CD8-positive, alpha-beta memory T cell (primary cell): Measurements from ENCODE around the gene GABARAPL1. TPM values are rescaled to one million over a fixed set of nuclear protein-coding genes. Genes with fewer than 3 reads are reported as not detected.
A peak's percentile ranks its signal among the peaks of the same experiment; 100 is the strongest.
"Not testable (repeated sequence)": the region's sequence is repeated elsewhere in the genome, so short reads cannot be mapped to it uniquely, and the experiment has no call there.

ENCODE experiments used
- CTCF ChIA-PET: fragments of 350-600 bp; sonication (Branson Sonifier 250); formaldehyde crosslinking; loops from one replicate; lab custom pipeline; 2021; ENCODE audit warnings: antibody characterized with exemption; lab: Charles Lee
- POLR2A ChIA-PET: fragments of 350-600 bp; sonication (Branson Sonifier 250); formaldehyde crosslinking; loops from one replicate; lab custom pipeline; 2021; ENCODE audit warnings: antibody characterized with exemption; lab: Charles Lee
- DNase-seq, 5 donors: peaks; one replicate each; pipeline versions ENCODE4 v3.0.0 to v3.0.0-alpha.2; 2020 to 2022; ENCODE audit warnings: mixed read lengths in 1 of 5
- H3K27ac ChIP-seq: one replicate; pipeline ENCODE4 v1.7.0; 2013; ENCODE audit warnings: low read depth, mild to moderate bottlenecking, low read length, moderate library complexity
- H3K27me3 ChIP-seq: 2 replicates; pipeline ENCODE4 v1.7.0; 2013; ENCODE audit warnings: low read length, mild to moderate bottlenecking; ENCODE audit not compliant: insufficient read depth, poor library complexity, severe bottlenecking
- H3K36me3 ChIP-seq: 2 replicates; pipeline ENCODE4 v1.7.0; 2013; ENCODE audit warnings: mild to moderate bottlenecking, low read length, moderate library complexity; ENCODE audit not compliant: insufficient read depth
- H3K4me1 ChIP-seq: 2 replicates; pipeline ENCODE4 v1.7.0; 2013; ENCODE audit warnings: mild to moderate bottlenecking, low read length, moderate library complexity; ENCODE audit not compliant: insufficient read depth
- H3K4me3 ChIP-seq: 2 replicates; pipeline ENCODE4 v1.7.0; 2013; ENCODE audit warnings: mild to moderate bottlenecking, low read length
- H3K9me3 ChIP-seq: 2 replicates; pipeline ENCODE4 v1.7.0; 2013; ENCODE audit warnings: mild to moderate bottlenecking, low read length
- H3K27ac Mint-ChIP-seq, 8 donors: one replicate each; pipeline ENCODE4 v1.8.0; 2020 to 2021; ENCODE audit warnings: mixed read lengths in 8 of 8, mild to moderate bottlenecking in 6 of 8, inconsistent platforms in 3 of 8, moderate library complexity in 3 of 8
- H3K27me3 Mint-ChIP-seq, 2 donors: one replicate each; pipeline ENCODE4 v1.8.0; 2020 to 2021; ENCODE audit warnings: mixed read lengths in 2 of 2, mild to moderate bottlenecking in 1 of 2, moderate library complexity in 1 of 2
- H3K36me3 Mint-ChIP-seq, 3 donors: one replicate each; pipeline ENCODE4 v1.8.0; 2020 to 2021; ENCODE audit warnings: mixed read lengths in 3 of 3, inconsistent platforms in 1 of 3, mild to moderate bottlenecking in 1 of 3
- H3K4me1 Mint-ChIP-seq, 3 donors: one replicate each; pipeline ENCODE4 v1.8.0; 2020 to 2021; ENCODE audit warnings: mixed read lengths in 3 of 3, inconsistent platforms in 1 of 3, mild to moderate bottlenecking in 1 of 3
- H3K4me3 Mint-ChIP-seq, 7 donors: one replicate each; pipeline ENCODE4 v1.8.0; 2020 to 2021; ENCODE audit warnings: mixed read lengths in 7 of 7, mild to moderate bottlenecking in 6 of 7, moderate library complexity in 4 of 7, inconsistent platforms in 2 of 7
- H3K9me3 Mint-ChIP-seq, 5 donors: one replicate each; pipeline ENCODE4 v1.8.0; 2020 to 2022; ENCODE audit warnings: mixed read lengths in 5 of 5, mild to moderate bottlenecking in 3 of 5, moderate library complexity in 2 of 5, inconsistent platforms in 1 of 5
- polyA plus RNA-seq: library from polyadenylated mRNA; unstranded; fragments of 300-500 nt; fragmentation: Illumina TruSeq; gene quantifications from one replicate; pipeline ENCODE4 v1.2.3, GENCODE V29; 2021
- total RNA-seq, 2 experiments: library from RNA; stranded (reverse); gene quantifications; one replicate each; pipeline ENCODE4 v1.2.3, GENCODE V29; 2021

GABARAPL1 gene
- total and polyA plus RNA-seq, 3 experiments from 2014 or later = 25.0 to 40.5 (median 26.6) TPM

- H3K36me3 Mint-ChIP-seq, H3K4me1 ChIP-seq, DNase-seq, H3K4me3 Mint-ChIP-seq, H3K9me3 ChIP-seq, POLR2A ChIA-PET, H3K4me3 ChIP-seq, H3K27me3 ChIP-seq, H3K27ac ChIP-seq, H3K9me3 Mint-ChIP-seq, H3K36me3 ChIP-seq, CTCF ChIA-PET, H3K27ac Mint-ChIP-seq: not testable (repeated sequence)
- peaks cover 29 to 42% of the 10 kb centered on the region in 2 donors for H3K27me3 Mint-ChIP-seq
- peaks cover 5 to 13% (median 8%) of the 10 kb centered on the region in 3 donors for H3K4me1 Mint-ChIP-seq
Observed at GRCh38 chr12:10186958-10187357, 25.7 kb upstream of the GABARAPL1 start.

DNA sequence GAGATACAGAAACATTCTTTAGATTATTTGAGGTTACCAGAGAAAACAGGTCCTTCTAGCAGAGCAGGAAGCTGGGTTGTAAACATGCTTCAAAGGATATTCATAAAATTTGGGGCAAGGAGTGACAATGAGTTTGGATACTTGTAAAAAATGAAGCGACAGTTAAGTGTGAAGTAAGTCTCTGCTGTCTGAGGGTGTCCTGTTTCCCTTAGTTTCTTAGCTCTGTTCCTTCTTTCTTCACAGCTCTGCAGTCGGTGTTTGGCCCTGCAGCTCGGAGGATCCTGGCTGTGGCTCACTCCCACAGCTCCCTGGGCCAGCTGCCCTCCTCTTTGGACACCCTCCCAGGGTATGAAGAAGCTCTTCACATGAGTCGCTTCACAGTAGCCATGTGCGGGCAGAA lies 23.0 kb upstream of the GABARAPL1 start:
- Mint-ChIP-seq H3K36me3 (no peaks in the 10 kb centered on the region), H3K9me3 (no peaks in the 10 kb centered on the region), H3K27me3 (peaks cover 25 to 30% of the 10 kb centered on the region in 2 donors), H3K4me3 (no peak overlapping the region), H3K27ac (no peak overlapping the region), H3K4me1 (peaks cover 4 to 8% (median 5%) of the 10 kb centered on the region in 3 donors)
- ChIA-PET POLR2A (interaction anchor here (0.7 kb wide), 1 partner anchor 1759 kb away, joined by 3 read pairs; no protein-coding TSS in a partner anchor), CTCF (interaction anchor here (0.8 to 2.9 kb wide), 5 partner anchors 9 to 37 kb away, joined by 3 to 40 read pairs (median 4); no protein-coding TSS in a partner anchor)
- H3K27me3 ChIP-seq = no peaks in the 10 kb centered on the region
- no peak overlapping the region for H3K4me3 ChIP-seq
- no peaks in the 10 kb centered on the region for H3K4me1 ChIP-seq
- no peak for DNase-seq
- H3K9me3 ChIP-seq = no peaks in the 10 kb centered on the region
- H3K27ac ChIP-seq = no peak overlapping the region
- no peaks in the 10 kb centered on the region for H3K36me3 ChIP-seq

DNA sequence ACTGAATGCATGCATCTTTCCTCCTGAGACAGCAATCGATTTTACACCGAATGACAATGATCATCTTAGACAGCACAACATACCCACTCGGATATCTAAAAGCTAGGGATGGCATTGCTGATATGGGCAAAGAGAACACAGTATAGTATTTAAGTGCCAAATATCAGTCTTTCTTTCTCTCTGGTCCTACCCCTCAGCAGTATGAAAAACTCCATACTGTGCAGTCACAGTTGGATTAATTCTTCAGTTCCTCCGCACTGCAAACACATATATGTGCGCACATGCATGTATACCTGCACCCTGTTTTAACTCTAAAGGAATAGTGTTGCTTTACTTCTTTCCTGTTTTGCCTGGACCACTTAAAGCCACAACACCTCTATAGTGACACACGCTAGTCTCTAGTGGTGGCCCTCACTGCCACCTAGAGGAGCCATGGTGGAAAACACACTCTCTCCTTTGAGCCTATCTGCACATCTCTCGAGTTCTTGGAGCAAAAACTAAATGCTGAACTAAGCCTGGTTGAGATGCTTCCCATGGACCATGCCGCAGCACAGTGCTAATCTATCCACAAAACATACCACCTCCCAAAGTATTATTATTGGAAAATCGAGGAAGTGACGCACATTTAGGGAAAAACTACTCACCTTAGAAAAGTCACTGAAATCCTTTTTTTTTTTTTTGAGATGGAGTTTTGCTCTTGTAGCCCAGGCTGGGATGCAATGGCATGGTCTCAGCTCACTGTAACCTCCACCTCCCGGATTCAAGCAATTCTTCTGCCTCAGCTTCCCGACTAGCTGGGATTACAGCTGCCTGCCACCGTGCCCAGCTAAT lies 21.9 kb upstream of the GABARAPL1 start:
- H3K9me3 ChIP-seq = no peaks in the 10 kb centered on the region
- ChIA-PET CTCF (interaction anchor here (0.8 to 2.9 kb wide), 5 partner anchors 8 to 38 kb away, joined by 3 to 40 read pairs (median 4); partner anchors contain the start of gene GABARAPL1), POLR2A (interaction anchor here (0.6 kb wide), 1 partner anchor 968 kb away, joined by 3 read pairs; no protein-coding TSS in a partner anchor)
- no peaks in the 10 kb centered on the region for H3K36me3 ChIP-seq
- H3K4me1 Mint-ChIP-seq = peaks cover 4 to 8% (median 5%) of the 10 kb centered on the region in 3 donors
- H3K4me3 ChIP-seq = no peak overlapping the region
- H3K27me3 ChIP-seq = no peaks in the 10 kb centered on the region
- DNase-seq = peak; percentile 28 to 72 (median 48)
- H3K4me1 ChIP-seq = no peaks in the 10 kb centered on the region
- H3K36me3 Mint-ChIP-seq = no peaks in the 10 kb centered on the region
- H3K4me3 Mint-ChIP-seq = no peak overlapping the region
- peak overlapping the region in 2 of 8 donors; percentile 2 to 5 for H3K27ac Mint-ChIP-seq
- no peaks in the 10 kb centered on the region for H3K9me3 Mint-ChIP-seq
- H3K27ac ChIP-seq = no peak overlapping the region
- H3K27me3 Mint-ChIP-seq = peaks cover 16 to 22% of the 10 kb centered on the region in 2 donors

DNA sequence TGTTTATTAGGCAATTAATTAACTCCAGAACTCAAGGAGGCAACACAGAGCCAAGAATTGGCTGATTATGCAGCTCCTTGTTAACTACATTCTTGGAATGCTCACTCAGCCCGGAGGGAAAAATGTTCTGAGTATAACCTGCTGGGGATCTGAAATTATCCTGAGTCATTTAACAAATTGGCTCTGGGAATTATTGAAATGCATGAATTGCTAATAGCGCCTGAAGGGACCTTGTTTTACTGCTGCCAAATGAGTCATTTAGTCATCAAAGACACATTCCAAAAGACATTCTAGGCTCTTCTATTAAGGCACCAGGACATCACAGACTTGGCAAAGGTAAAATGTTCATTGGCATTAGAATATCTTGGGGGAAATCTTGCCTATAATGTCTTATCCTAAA lies 20.8 kb upstream of the GABARAPL1 start:
- Mint-ChIP-seq H3K4me3 (no peak overlapping the region), H3K27ac (no peak overlapping the region), H3K4me1 (peaks cover 10 to 16% (median 13%) of the 10 kb centered on the region in 3 donors), H3K36me3 (no peaks in the 10 kb centered on the region), H3K27me3 (peaks cover 17 to 20% of the 10 kb centered on the region in 2 donors), H3K9me3 (no peaks in the 10 kb centered on the region)
- no peak overlapping the region for H3K27ac ChIP-seq
- no peaks in the 10 kb centered on the region for H3K27me3 ChIP-seq
- no peaks in the 10 kb centered on the region for H3K9me3 ChIP-seq
- no peaks in the 10 kb centered on the region for H3K4me1 ChIP-seq
- no peak for DNase-seq
- H3K4me3 ChIP-seq = no peak overlapping the region
- POLR2A ChIA-PET = no interaction called here
- H3K36me3 ChIP-seq = no peaks in the 10 kb centered on the region
- CTCF ChIA-PET = interaction anchor here (1.0 to 2.9 kb wide), 3 partner anchors 19 to 39 kb away, joined by 3 to 40 read pairs (median 4); partner anchors contain the start of gene GABARAPL1

DNA sequence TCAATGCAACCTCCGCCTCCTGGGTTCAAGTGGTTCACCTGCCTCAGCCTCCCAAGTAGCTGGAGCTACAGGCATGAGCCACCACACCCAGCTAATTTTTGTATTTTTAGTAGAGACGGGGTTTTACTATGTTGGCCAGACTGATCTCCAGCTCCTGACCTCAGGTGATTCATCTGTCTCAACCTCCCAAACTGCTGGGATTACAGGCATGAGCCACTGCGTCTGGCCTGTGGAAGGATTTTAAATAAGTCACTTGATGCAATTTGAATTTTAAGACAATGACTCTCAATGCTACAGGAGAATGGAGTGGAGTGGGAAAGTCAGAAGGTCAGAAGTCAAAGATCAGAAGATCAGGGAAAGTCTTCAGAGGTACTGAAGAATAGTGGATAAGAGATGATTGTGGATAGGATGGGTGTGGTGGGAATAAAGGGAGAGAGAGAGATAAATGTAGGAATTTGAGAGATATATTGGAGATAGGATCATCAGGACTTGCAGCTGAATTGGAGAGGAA lies 18.5 kb upstream of the GABARAPL1 start:
- Mint-ChIP-seq H3K9me3 (no peaks in the 10 kb centered on the region), H3K36me3 (no peaks in the 10 kb centered on the region), H3K27me3 (peaks cover 10 to 23% of the 10 kb centered on the region in 2 donors), H3K4me1 (peaks cover 12 to 16% (median 13%) of the 10 kb centered on the region in 3 donors), H3K27ac (no peak overlapping the region), H3K4me3 (no peak overlapping the region)
- DNase-seq = no peak
- Histone ChIP-seq H3K4me3 (no peak overlapping the region), H3K9me3 (no peaks in the 10 kb centered on the region), H3K36me3 (no peaks in the 10 kb centered on the region), H3K4me1 (no peaks in the 10 kb centered on the region), H3K27ac (no peak overlapping the region), H3K27me3 (no peaks in the 10 kb centered on the region)
- ChIA-PET CTCF (interaction anchor here (0.9 to 2.4 kb wide), 2 partner anchors 9 to 42 kb away, joined by 3 to 9 read pairs; no protein-coding TSS in a partner anchor), POLR2A (no interaction called here)

DNA sequence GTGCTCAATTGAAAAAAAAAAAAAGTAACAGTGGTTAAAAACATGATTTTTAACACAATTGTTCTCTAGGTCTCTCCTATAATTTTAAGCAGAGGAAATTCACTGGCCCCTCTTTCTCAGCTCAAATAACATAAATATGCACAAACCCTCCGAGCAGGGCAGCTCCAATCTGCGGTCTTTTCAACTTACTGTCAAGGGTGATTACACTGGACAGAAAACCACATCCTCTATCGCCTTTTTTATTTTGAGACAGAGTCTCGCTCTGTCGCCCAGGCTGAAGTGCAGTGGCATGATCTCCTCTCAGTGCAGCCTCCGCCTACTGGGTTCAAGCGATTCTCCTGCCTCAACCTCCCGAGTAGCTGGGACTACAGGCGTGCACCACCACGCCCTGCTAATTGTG lies 16.5 kb upstream of the GABARAPL1 start:
- no peak overlapping the region for H3K27ac ChIP-seq
- ChIA-PET CTCF (interaction anchor here (1.1 kb wide), 1 partner anchor 44 kb away, joined by 4 read pairs; no protein-coding TSS in a partner anchor), POLR2A (interaction anchor here (0.6 to 1.4 kb wide), 4 partner anchors 10 to 856 kb away, joined by 3 to 5 read pairs (median 4); no protein-coding TSS in a partner anchor)
- no peaks in the 10 kb centered on the region for H3K9me3 ChIP-seq
- peaks cover 8% of the 10 kb centered on the region in 3 donors for H3K4me1 Mint-ChIP-seq
- no peaks in the 10 kb centered on the region for H3K36me3 ChIP-seq
- H3K36me3 Mint-ChIP-seq = no peaks in the 10 kb centered on the region
- H3K4me3 ChIP-seq = no peak overlapping the region
- DNase-seq = peak in 1 of 5 donors; percentile 7
- H3K27me3 Mint-ChIP-seq = peaks cover 10 to 23% of the 10 kb centered on the region in 2 donors
- no peaks in the 10 kb centered on the region for H3K27me3 ChIP-seq
- no peaks in the 10 kb centered on the region for H3K9me3 Mint-ChIP-seq
- no peaks in the 10 kb centered on the region for H3K4me1 ChIP-seq
- peak overlapping the region in 2 of 7 donors; percentile 24 to 37 for H3K4me3 Mint-ChIP-seq
- peak overlapping the region in 3 of 8 donors; percentile 62 to 73 (median 63) for H3K27ac Mint-ChIP-seq

- Mint-ChIP-seq H3K4me1 (peaks cover 8% of the 10 kb centered on the region in 3 donors), H3K4me3 (peak overlapping the region in 2 of 7 donors; percentile 8 to 53), H3K36me3 (no peaks in the 10 kb centered on the region), H3K27me3 (peaks cover 12 to 16% of the 10 kb centered on the region in 2 donors), H3K9me3 (no peaks in the 10 kb centered on the region), H3K27ac (peak overlapping the region in 4 of 8 donors; percentile 1 to 50 (median 28))
- no peak for DNase-seq
- CTCF ChIA-PET = interaction anchor here (1.5 kb wide), 1 partner anchor 8 kb away, joined by 4 read pairs; no protein-coding TSS in a partner anchor
- POLR2A ChIA-PET = interaction anchor here (0.5 kb wide), 1 partner anchor 780 kb away, joined by 10 read pairs; no protein-coding TSS in a partner anchor
- Histone ChIP-seq H3K9me3 (no peaks in the 10 kb centered on the region), H3K36me3 (no peaks in the 10 kb centered on the region), H3K4me3 (no peak overlapping the region), H3K27me3 (no peaks in the 10 kb centered on the region), H3K4me1 (no peaks in the 10 kb centered on the region), H3K27ac (no peak overlapping the region)
Observed at GRCh38 chr12:10197879-10198278, 14.8 kb upstream of the GABARAPL1 start.
